ENCODE results near the gene GOLGB1. TPM values are rescaled to one million over a fixed set of nuclear protein-coding genes. Genes with fewer than 3 reads are reported as not detected.

The GOLGB1 gene
- polyA plus RNA-seq, 1 experiment, result 35.7 TPM

GRCh38 chr3:121740896-121741295 lies 8.6 kb downstream of the GOLGB1 start:
- Histone ChIP-seq H3K4me3 (ENCODE audit: low read depth, low read length) (no peak overlapping the region), H3K27ac (ENCODE audit: low read depth, low read length) (no peak overlapping the region), H3K27me3 (ENCODE audit: control insufficient read depth, insufficient read depth, low read length) (no peaks in the 10 kb centered on the region), H3K9me3 (ENCODE audit: control insufficient read depth, insufficient read depth, low read length) (no peaks in the 10 kb centered on the region)
- POLR2A ChIA-PET, result no interaction called here
- no peak for DNase-seq (ENCODE audit: low read depth, low spot score)
- TF ChIP-seq CTCF (IDR thresholded peaks at IDR 0.05; ENCODE audit: low read depth, low read length), result no peak
- CTCF ChIA-PET, result no interaction called here

- ChIA-PET CTCF (no interaction called here), POLR2A (no interaction called here)
- DNase-seq (ENCODE audit: low read depth, low spot score), result no peak
- TF ChIP-seq CTCF (IDR thresholded peaks at IDR 0.05; ENCODE audit: low read depth, low read length), result no peak
- Histone ChIP-seq H3K9me3 (ENCODE audit: control insufficient read depth, insufficient read depth, low read length) (no peaks in the 10 kb centered on the region), H3K27me3 (ENCODE audit: control insufficient read depth, insufficient read depth, low read length) (no peaks in the 10 kb centered on the region), H3K27ac (ENCODE audit: low read depth, low read length) (no peak overlapping the region), H3K4me3 (ENCODE audit: low read depth, low read length) (no peak overlapping the region)
Measured at GRCh38 chr3:121739902-121740301, 9.6 kb downstream of the GOLGB1 start.

- TF ChIP-seq CTCF (IDR thresholded peaks at IDR 0.05; ENCODE audit: low read depth, low read length), result no peak
- no peak overlapping the region for H3K4me3 ChIP-seq (ENCODE audit: low read depth, low read length)
- H3K27ac ChIP-seq (ENCODE audit: low read depth, low read length), result no peak overlapping the region
- H3K27me3 ChIP-seq (ENCODE audit: control insufficient read depth, insufficient read depth, low read length), result no peaks in the 10 kb centered on the region
- CTCF ChIA-PET, result no interaction called here
- DNase-seq (ENCODE audit: low read depth, low spot score), result no peak
- no peaks in the 10 kb centered on the region for H3K9me3 ChIP-seq (ENCODE audit: control insufficient read depth, insufficient read depth, low read length)
- POLR2A ChIA-PET, result no interaction called here
Measured at GRCh38 chr3:121737644-121738043, 11.9 kb downstream of the GOLGB1 start.

GRCh38 chr3:121736112-121736511 lies 13.4 kb downstream of the GOLGB1 start:
- no peak for DNase-seq (ENCODE audit: low read depth, low spot score)
- H3K9me3 ChIP-seq (ENCODE audit: control insufficient read depth, insufficient read depth, low read length), result no peaks in the 10 kb centered on the region
- no peak overlapping the region for H3K4me3 ChIP-seq (ENCODE audit: low read depth, low read length)
- no peaks in the 10 kb centered on the region for H3K27me3 ChIP-seq (ENCODE audit: control insufficient read depth, insufficient read depth, low read length)
- ChIA-PET POLR2A (no interaction called here), CTCF (no interaction called here)
- H3K27ac ChIP-seq (ENCODE audit: low read depth, low read length), result no peak overlapping the region
- TF ChIP-seq CTCF (IDR thresholded peaks at IDR 0.05; ENCODE audit: low read depth, low read length), result no peak

GRCh38 chr3:121735047-121735696 lies 14.4 kb downstream of the GOLGB1 start:
- H3K27me3 ChIP-seq (ENCODE audit: control insufficient read depth, insufficient read depth, low read length), result no peaks in the 10 kb centered on the region
- no peak overlapping the region for H3K27ac ChIP-seq (ENCODE audit: low read depth, low read length)
- H3K4me3 ChIP-seq (ENCODE audit: low read depth, low read length), result no peak overlapping the region
- ChIA-PET CTCF (no interaction called here), POLR2A (no interaction called here)
- DNase-seq (ENCODE audit: low read depth, low spot score), result no peak
- H3K9me3 ChIP-seq (ENCODE audit: control insufficient read depth, insufficient read depth, low read length), result no peaks in the 10 kb centered on the region
- TF ChIP-seq CTCF (IDR thresholded peaks at IDR 0.05; ENCODE audit: low read depth, low read length), result no peak
